ENCODE measurements around the gene LPAR1. TPM values are rescaled to one million over a fixed set of nuclear protein-coding genes. Genes with fewer than 3 reads are reported as not detected.

LPAR1 gene
- total RNA-seq, 4 donors from 2014 or later = 51.1 to 123 (median 72.1) TPM

DNA sequence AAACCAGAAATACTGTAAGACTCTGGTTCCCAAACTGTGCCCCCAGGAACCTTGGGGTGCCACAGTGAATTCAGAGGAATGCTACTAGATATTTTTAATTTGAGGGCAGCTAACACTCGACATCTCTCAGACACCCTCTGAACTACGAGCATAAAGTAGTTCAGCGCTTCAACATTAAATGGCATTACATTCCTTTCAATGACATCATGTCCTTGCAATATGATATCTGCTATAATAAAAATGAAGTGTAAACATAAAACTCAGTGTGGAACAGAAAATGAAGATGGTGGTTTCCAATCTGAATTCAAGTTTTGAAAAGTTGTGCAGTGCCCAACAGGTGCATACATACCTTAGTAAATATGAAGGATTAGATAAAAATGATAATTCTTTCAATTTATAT, 116.1 kb downstream of the LPAR1 start:
- TF ChIP-seq, protein P1, sequence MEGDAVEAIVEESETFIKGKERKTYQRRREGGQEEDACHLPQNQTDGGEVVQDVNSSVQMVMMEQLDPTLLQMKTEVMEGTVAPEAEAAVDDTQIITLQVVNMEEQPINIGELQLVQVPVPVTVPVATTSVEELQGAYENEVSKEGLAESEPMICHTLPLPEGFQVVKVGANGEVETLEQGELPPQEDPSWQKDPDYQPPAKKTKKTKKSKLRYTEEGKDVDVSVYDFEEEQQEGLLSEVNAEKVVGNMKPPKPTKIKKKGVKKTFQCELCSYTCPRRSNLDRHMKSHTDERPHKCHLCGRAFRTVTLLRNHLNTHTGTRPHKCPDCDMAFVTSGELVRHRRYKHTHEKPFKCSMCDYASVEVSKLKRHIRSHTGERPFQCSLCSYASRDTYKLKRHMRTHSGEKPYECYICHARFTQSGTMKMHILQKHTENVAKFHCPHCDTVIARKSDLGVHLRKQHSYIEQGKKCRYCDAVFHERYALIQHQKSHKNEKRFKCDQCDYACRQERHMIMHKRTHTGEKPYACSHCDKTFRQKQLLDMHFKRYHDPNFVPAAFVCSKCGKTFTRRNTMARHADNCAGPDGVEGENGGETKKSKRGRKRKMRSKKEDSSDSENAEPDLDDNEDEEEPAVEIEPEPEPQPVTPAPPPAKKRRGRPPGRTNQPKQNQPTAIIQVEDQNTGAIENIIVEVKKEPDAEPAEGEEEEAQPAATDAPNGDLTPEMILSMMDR (IDR thresholded peaks at IDR 0.05; ENCODE audit: low read depth) = no peak

DNA sequence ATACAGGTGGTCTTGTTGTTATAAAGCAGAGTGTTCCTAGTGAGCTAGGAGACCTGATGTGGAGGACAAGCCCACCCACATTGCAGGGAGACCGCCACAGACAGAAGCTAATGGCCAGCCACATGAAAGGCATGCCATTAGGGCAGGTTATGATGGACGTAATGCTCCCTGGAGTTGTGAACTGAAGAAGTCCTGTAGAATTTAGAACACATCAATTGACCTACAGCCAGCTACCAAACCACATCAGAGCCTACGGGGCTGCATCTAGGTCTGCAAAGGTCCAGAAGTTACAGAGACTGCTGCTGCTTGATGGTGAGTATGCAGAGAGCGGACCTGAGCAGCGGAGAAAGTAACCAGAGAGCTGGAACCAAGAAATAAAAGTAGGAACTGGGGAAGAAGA, 116.6 kb downstream of the LPAR1 start:
- TF ChIP-seq, protein P1 (IDR thresholded peaks at IDR 0.05; ENCODE audit: low read depth) = no peak

DNA sequence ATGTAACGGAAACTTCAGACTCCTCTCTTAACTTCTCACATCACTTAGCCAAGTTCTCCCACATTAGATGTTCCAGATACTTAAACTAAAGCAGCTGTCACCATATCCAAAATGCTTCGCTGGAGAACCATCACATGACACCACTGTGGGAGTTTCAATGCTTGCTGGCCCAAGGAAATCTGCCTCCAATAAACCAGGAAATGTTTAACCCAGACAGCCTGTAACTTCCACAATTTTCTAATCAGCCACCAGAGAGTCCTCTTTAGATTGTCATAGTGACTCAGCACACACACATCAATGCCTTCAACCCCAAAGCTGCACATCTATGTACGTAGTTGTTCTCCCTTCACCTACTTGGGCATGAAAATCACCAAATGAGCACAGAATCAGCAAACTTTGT, 118.7 kb downstream of the LPAR1 start:
- TF ChIP-seq, protein P1 (IDR thresholded peaks at IDR 0.05; ENCODE audit: low read depth) = no peak

DNA sequence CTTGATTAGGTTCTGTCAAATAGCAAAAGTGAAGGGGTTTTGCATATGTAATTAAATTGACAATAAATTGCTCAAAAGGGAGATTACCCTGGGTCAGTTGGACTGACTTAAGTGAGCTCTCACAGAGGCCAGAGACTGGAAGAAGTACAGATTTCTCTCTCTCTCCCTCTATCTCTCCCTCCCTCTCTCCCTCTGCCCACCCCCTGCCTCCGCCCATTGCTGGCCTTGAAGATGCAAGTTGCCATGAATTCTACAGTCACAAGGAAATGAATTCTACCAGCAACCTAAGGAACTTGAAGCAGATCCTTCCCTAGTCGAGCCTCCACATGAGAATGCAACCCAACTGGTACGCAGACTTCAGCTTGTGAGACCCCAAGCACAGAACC, 119.2 kb downstream of the LPAR1 start:
- TF ChIP-seq, protein P1 (IDR thresholded peaks at IDR 0.05; ENCODE audit: low read depth) = no peak

DNA sequence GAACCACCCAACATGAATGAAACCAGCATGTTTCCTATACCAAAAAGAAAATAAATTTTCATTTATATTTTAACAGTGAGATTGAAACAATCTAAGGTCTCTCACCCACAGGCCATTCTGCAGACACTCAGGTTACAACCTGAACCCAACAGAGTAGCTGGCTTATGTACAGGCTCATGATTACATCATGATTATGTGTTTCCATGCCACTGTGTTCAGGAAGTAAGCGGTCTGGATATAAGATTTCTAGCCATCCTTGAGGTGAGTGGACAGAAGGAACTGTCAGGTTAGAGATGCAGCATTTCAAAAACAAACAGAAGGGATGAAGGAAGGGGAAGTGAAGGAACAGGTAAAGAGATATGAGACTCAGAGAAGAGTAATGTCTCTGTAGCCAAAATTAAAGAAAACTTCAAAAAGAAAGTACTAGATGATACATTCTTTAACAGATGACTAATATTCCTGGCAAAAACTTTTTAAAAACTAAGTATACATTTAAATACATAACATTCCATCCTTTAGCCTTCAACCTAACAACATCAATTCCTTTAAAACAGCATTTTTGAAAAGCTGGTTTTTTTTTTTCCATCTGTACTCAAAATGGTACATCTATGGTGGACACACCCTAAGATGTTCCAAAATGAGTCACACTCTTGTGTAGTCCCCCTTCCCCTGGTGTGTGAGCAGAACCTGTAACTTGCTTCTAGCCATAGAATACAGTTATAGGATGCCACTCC, 119.8 kb downstream of the LPAR1 start:
- TF ChIP-seq, protein P1 (IDR thresholded peaks at IDR 0.05; ENCODE audit: low read depth) = no peak

DNA sequence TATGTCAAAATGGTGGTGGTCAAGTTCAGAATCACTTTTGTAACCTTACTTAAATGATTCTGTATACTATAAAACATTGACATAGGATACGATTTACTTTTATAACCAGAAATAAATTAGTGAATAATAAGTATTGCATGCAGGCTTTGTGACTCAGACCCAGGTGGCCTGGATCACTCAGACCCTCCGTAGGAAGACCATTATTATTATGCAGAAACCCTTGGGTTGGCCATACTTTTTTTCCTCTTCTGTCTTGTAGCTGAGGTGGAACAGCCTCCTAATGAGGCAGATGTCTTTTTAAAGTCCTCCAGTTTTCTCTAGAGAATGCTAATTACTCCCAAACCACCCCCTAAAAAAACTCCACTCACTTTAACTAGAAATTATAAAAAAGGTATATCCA, 121.9 kb downstream of the LPAR1 start:
- TF ChIP-seq, protein P1 (IDR thresholded peaks at IDR 0.05; ENCODE audit: low read depth) = no peak

DNA sequence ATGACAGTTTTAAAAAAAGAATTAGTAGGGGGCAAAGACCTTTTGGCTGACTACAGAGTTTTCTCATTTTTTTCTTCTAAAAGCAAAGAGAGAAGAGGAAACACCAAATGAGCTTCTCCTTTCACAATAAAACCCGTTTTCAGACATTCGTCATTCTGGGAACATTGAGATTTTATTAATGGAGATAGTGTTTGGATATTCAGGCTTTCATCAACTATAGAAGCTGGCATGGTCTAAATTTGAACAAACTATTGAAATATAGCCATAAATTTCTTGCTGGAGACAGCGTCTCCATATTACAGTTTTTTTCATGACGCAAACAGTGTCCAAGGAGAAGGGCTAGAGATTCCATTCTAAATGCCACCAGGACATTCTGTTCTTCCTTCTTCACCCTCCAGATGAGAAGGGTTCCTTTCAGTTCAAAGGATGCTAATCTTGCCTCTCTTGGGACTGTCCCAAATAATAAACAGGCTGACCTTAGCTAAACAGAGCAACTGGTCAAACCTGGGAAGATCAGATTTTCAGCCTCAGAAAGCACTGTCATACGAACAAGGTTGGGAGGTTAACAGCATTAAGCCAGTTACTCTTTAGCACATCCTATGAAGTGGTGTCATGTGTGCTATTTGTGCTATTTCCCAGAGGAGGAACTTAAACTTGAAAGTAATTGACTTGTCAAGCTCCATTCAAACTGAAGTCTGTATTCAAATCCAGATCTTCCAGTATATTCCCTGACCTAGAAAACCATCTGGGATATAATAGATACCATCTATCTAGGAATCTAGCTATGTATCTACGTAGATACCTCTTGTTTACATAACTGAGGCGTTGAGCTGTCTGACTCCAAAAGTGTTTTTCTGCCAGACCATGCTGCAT, 125.6 kb downstream of the LPAR1 start:
- TF ChIP-seq, protein P1 (IDR thresholded peaks at IDR 0.05; ENCODE audit: low read depth) = no peak

Measured in subcutaneous adipose tissue (tissue), 4 donors.